HUES6 (cell line): Measurements from ENCODE around the gene POSTN.
A peak's percentile ranks its signal among the peaks of the same experiment; 100 is the strongest.

Experiments
- H3K27ac ChIP-seq: 2 replicates; pipeline ENCODE4 v1.7.0; 2013; ENCODE audit warnings: low read depth, mild to moderate bottlenecking, low read length, inconsistent platforms
- H3K27me3 ChIP-seq: 2 replicates; pipeline ENCODE4 v1.6.1; 2013; ENCODE audit warnings: low read length; ENCODE audit not compliant: control insufficient read depth, insufficient read depth
- H3K36me3 ChIP-seq: 2 replicates; pipeline ENCODE4 v1.6.1; 2013; ENCODE audit warnings: low read length; ENCODE audit not compliant: control insufficient read depth, insufficient read depth
- H3K4me1 ChIP-seq: 2 replicates; pipeline ENCODE4 v1.6.1; 2013; ENCODE audit warnings: low read length; ENCODE audit not compliant: control insufficient read depth, insufficient read depth
- H3K4me3 ChIP-seq: 2 replicates; pipeline ENCODE4 v1.5.1; 2013; ENCODE audit warnings: low read depth, low read length
- H3K9ac ChIP-seq: one replicate; pipeline ENCODE4 v1.6.1; 2013; ENCODE audit warnings: mild to moderate bottlenecking, low read length
- H3K9me3 ChIP-seq: 2 replicates; pipeline ENCODE4 v1.6.1; 2013; ENCODE audit warnings: low read depth, low read length; ENCODE audit not compliant: control insufficient read depth, insufficient read depth

The POSTN gene

GRCh38 chr13:37618554-37618953, 20.0 kb upstream of the POSTN start:
- Histone ChIP-seq H3K27me3 (no peaks in the 10 kb centered on the region), H3K36me3 (no peaks in the 10 kb centered on the region), H3K4me1 (peaks cover 13% of the 10 kb centered on the region; the same call in 1 of the 2 replicates), H3K9me3 (no peaks in the 10 kb centered on the region), H3K4me3 (no peak overlapping the region), H3K27ac (no peak overlapping the region), H3K9ac (no peak overlapping the region)

GRCh38 chr13:37617173-37617572, 18.6 kb upstream of the POSTN start:
- no peak overlapping the region for H3K4me3 ChIP-seq
- H3K9me3 ChIP-seq, result no peaks in the 10 kb centered on the region
- H3K36me3 ChIP-seq, result no peaks in the 10 kb centered on the region
- no peak overlapping the region for H3K9ac ChIP-seq
- H3K27ac ChIP-seq, result peak overlapping the region; percentile 31; the same call in 1 of the 2 replicates
- peaks cover 13% of the 10 kb centered on the region; the same call in 1 of the 2 replicates for H3K4me1 ChIP-seq
- no peaks in the 10 kb centered on the region for H3K27me3 ChIP-seq

GRCh38 chr13:37616131-37616530, 17.6 kb upstream of the POSTN start:
- H3K36me3 ChIP-seq, result no peaks in the 10 kb centered on the region
- H3K27ac ChIP-seq, result no peak overlapping the region
- peaks cover 13% of the 10 kb centered on the region; the same call in 1 of the 2 replicates for H3K4me1 ChIP-seq
- no peaks in the 10 kb centered on the region for H3K27me3 ChIP-seq
- H3K9me3 ChIP-seq, result no peaks in the 10 kb centered on the region
- no peak overlapping the region for H3K9ac ChIP-seq
- no peak overlapping the region for H3K4me3 ChIP-seq

- Histone ChIP-seq H3K27ac (no peak overlapping the region), H3K9me3 (no peaks in the 10 kb centered on the region), H3K4me1 (peaks cover 13% of the 10 kb centered on the region; the same call in 1 of the 2 replicates), H3K9ac (no peak overlapping the region), H3K27me3 (no peaks in the 10 kb centered on the region), H3K36me3 (no peaks in the 10 kb centered on the region), H3K4me3 (no peak overlapping the region)
These were observed 16.7 kb upstream of the POSTN start for GRCh38 chr13:37615276-37615675.

GRCh38 chr13:37613638-37614037, 15.1 kb upstream of the POSTN start:
- Histone ChIP-seq H3K9me3 (no peaks in the 10 kb centered on the region), H3K27me3 (no peaks in the 10 kb centered on the region), H3K4me3 (no peak overlapping the region), H3K36me3 (no peaks in the 10 kb centered on the region), H3K27ac (no peak overlapping the region), H3K4me1 (peaks cover 13% of the 10 kb centered on the region; the same call in 1 of the 2 replicates), H3K9ac (no peak overlapping the region)

- H3K4me1 ChIP-seq, result peaks cover 13% of the 10 kb centered on the region; the same call in 1 of the 2 replicates
- H3K27ac ChIP-seq, result no peak overlapping the region
- H3K4me3 ChIP-seq, result no peak overlapping the region
- no peaks in the 10 kb centered on the region for H3K27me3 ChIP-seq
- H3K9me3 ChIP-seq, result no peaks in the 10 kb centered on the region
- H3K9ac ChIP-seq, result no peak overlapping the region
- no peaks in the 10 kb centered on the region for H3K36me3 ChIP-seq
These were observed 14.7 kb upstream of the POSTN start for GRCh38 chr13:37613236-37613635.

- no peak overlapping the region for H3K27ac ChIP-seq
- H3K27me3 ChIP-seq, result no peaks in the 10 kb centered on the region
- H3K4me3 ChIP-seq, result no peak overlapping the region
- no peaks in the 10 kb centered on the region for H3K9me3 ChIP-seq
- no peaks in the 10 kb centered on the region for H3K36me3 ChIP-seq
- H3K4me1 ChIP-seq, result no peaks in the 10 kb centered on the region
- H3K9ac ChIP-seq, result no peak overlapping the region
These were observed 10.3 kb upstream of the POSTN start for GRCh38 chr13:37608750-37609339.

GRCh38 chr13:37602733-37603381, 4.3 kb upstream of the POSTN start:
- no peaks in the 10 kb centered on the region for H3K9me3 ChIP-seq
- no peak overlapping the region for H3K27ac ChIP-seq
- no peaks in the 10 kb centered on the region for H3K27me3 ChIP-seq
- H3K36me3 ChIP-seq, result no peaks in the 10 kb centered on the region
- no peak overlapping the region for H3K4me3 ChIP-seq
- 0 out of 2 replicates have a peak, but pooled peaks cover 8% of the 10 kb centered on the region for H3K4me1 ChIP-seq
- no peak overlapping the region for H3K9ac ChIP-seq

GRCh38 chr13:37601648-37602440, 3.3 kb upstream of the POSTN start:
- no peaks in the 10 kb centered on the region for H3K9me3 ChIP-seq
- no peak overlapping the region for H3K4me3 ChIP-seq
- no peak overlapping the region for H3K9ac ChIP-seq
- 0 out of 2 replicates have a peak, but pooled peaks cover 8% of the 10 kb centered on the region for H3K4me1 ChIP-seq
- H3K36me3 ChIP-seq, result no peaks in the 10 kb centered on the region
- H3K27ac ChIP-seq, result no peak overlapping the region
- H3K27me3 ChIP-seq, result no peaks in the 10 kb centered on the region

GRCh38 chr13:37599519-37599918, 951 bp upstream of the POSTN start:
- H3K4me1 ChIP-seq, result peaks cover 18% of the 10 kb centered on the region
- no peak overlapping the region for H3K4me3 ChIP-seq
- no peaks in the 10 kb centered on the region for H3K36me3 ChIP-seq
- no peaks in the 10 kb centered on the region for H3K27me3 ChIP-seq
- no peaks in the 10 kb centered on the region for H3K9me3 ChIP-seq
- H3K9ac ChIP-seq, result no peak overlapping the region
- H3K27ac ChIP-seq, result no peak overlapping the region

GRCh38 chr13:37597477-37598025, 1.0 kb downstream of the POSTN start:
- no peaks in the 10 kb centered on the region for H3K27me3 ChIP-seq
- H3K4me1 ChIP-seq, result peaks cover 21% of the 10 kb centered on the region
- H3K9ac ChIP-seq, result no peak overlapping the region
- no peak overlapping the region for H3K4me3 ChIP-seq
- no peaks in the 10 kb centered on the region for H3K9me3 ChIP-seq
- no peak overlapping the region for H3K27ac ChIP-seq
- no peaks in the 10 kb centered on the region for H3K36me3 ChIP-seq
